Activated CD8-positive, alpha-beta T cell treated with anti-CD3 and anti-CD28 coated beads, Interleukin-2, amount 10 ng/mL, durations not matched to agents 7 days and 5 days (primary cell): ENCODE results near the gene GIGYF2. TPM values are rescaled to one million over a fixed set of nuclear protein-coding genes. Genes with fewer than 3 reads are reported as not detected.

Experiments used
- ATAC-seq: fragments of 150-1000 bp; cut with Tn5 transposase; one replicate; pipeline ENCODE4 v1.10.0; 2021; ENCODE audit warnings: moderate library complexity
- CTCF ChIA-PET: fragments of 350-600 bp; sonication (Branson Sonifier 250); formaldehyde crosslinking; loops from one replicate; lab custom pipeline; 2021; ENCODE audit warnings: antibody characterized with exemption; lab: Charles Lee
- POLR2A ChIA-PET: fragments of 350-600 bp; sonication (Branson Sonifier 250); formaldehyde crosslinking; loops from one replicate; lab custom pipeline; 2021; ENCODE audit warnings: antibody characterized with exemption; lab: Charles Lee
- DNase-seq: peaks from one replicate; pipeline ENCODE4 v3.0.0-alpha.2; 2020
- H3K27ac Mint-ChIP-seq: one replicate; pipeline ENCODE4 v1.8.0; 2021; ENCODE audit warnings: mild to moderate bottlenecking, mixed read lengths
- H3K27me3 Mint-ChIP-seq: one replicate; pipeline ENCODE4 v1.8.0; 2021; ENCODE audit warnings: low read depth, mixed read lengths
- H3K36me3 Mint-ChIP-seq: one replicate; pipeline ENCODE4 v1.8.0; 2021; ENCODE audit warnings: low read depth, mixed read lengths
- H3K4me1 Mint-ChIP-seq: one replicate; pipeline ENCODE4 v1.8.0; 2021; ENCODE audit warnings: low read depth, mixed read lengths
- H3K4me3 Mint-ChIP-seq: one replicate; pipeline ENCODE4 v1.8.0; 2021; ENCODE audit warnings: mild to moderate bottlenecking, mixed read lengths
- H3K9me3 Mint-ChIP-seq: one replicate; pipeline ENCODE4 v1.8.0; 2022; ENCODE audit warnings: mixed read lengths; ENCODE audit not compliant: insufficient read depth
- total RNA-seq, 2 experiments: library from RNA; stranded (reverse); gene quantifications; one replicate each; pipeline ENCODE4 v1.2.3, GENCODE V29; 2021

The GIGYF2 gene
- total RNA-seq, 2 experiments from 2014 or later = 59.3 to 61.7 TPM

DNA sequence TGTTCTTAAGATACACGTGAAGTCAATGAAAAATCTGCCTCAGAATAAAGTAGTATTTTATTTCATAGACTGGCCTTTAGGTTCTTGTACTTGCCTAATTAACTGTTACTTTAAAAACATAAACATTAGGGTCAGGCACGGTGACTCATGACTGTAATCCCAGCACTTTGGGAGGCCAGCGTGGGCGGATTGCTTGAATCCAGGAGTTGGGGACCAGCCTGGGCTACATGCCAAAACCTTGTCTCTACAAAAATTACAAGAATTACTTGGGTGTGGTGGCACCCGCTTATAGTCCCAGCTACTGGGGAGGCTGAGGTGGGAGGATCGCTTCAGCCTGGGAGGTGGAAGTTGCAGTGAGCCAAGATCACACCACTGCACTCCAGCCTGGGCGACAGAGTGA, 157.0 kb downstream of the GIGYF2 start:
- Mint-ChIP-seq H3K4me3 (no peak overlapping the region), H3K4me1 (no peaks in the 10 kb centered on the region), H3K27ac (no peak overlapping the region), H3K27me3 (no peaks in the 10 kb centered on the region), H3K9me3 (no peaks in the 10 kb centered on the region), H3K36me3 (peaks cover 55% of the 10 kb centered on the region)
- ATAC-seq = no peak
- DNase-seq = no peak
- ChIA-PET CTCF (interaction anchor here (1.0 to 4.7 kb wide), 8 partner anchors 12 to 589 kb away, joined by 3 to 33 read pairs (median 4); partner anchors contain the start of gene INPP5D), POLR2A (no interaction called here)

DNA sequence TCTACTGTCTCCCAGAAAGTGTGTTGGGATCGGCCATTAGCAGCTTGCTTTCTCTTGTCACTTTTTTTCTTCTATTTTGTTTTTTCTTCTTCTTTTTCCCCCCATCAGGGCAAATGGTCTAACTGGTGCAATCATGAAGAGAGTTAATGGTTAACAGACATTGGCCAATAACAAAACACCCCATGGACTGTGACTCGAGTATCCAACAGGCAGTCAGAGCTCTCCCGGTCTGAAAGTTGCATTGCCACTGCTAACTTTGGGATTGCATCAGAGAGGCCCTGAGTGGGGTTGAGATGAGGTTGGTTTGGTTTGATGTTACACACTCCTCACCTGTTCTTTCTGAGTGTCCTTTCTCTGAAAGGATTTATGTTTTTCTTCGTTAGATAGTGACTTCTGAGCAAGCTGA, 160.0 kb downstream of the GIGYF2 start:
- ChIA-PET POLR2A (no interaction called here), CTCF (no interaction called here)
- Mint-ChIP-seq H3K4me3 (no peak overlapping the region), H3K27ac (no peak overlapping the region), H3K27me3 (no peaks in the 10 kb centered on the region), H3K36me3 (peaks cover 49% of the 10 kb centered on the region), H3K9me3 (no peaks in the 10 kb centered on the region), H3K4me1 (no peaks in the 10 kb centered on the region)
- no peak for ATAC-seq
- no peak for DNase-seq

DNA sequence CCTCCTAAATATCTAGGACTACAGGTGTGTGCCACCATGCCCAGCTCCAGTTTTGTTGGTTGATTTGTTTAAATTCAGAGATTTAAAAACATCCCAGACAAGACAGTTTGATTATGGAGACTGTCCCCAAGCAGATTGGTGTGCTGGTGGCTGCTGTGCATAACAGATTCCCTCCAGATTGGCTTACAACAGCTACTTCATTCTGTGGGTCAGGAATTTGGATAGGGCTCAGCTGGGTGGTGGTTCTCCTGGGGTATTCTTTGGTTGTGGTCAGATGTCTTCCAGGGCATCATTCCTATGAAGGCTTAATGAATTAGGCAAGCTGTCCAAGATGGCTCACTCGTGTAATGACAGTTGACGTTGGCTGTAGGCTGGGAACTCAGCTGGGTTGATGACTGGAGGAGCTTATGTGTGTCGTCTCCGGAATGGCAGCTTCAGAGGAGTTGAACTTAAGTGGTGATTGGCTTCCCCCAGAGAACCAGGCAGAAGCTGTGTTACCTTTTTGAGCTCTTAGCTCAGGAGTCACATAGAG, 162.3 kb downstream of the GIGYF2 start:
- Mint-ChIP-seq H3K36me3 (peaks cover 42% of the 10 kb centered on the region), H3K27me3 (no peaks in the 10 kb centered on the region), H3K9me3 (no peaks in the 10 kb centered on the region), H3K27ac (no peak overlapping the region), H3K4me1 (no peaks in the 10 kb centered on the region), H3K4me3 (no peak overlapping the region)
- no peak for ATAC-seq
- POLR2A ChIA-PET = no interaction called here
- DNase-seq = no peak
- CTCF ChIA-PET = no interaction called here

DNA sequence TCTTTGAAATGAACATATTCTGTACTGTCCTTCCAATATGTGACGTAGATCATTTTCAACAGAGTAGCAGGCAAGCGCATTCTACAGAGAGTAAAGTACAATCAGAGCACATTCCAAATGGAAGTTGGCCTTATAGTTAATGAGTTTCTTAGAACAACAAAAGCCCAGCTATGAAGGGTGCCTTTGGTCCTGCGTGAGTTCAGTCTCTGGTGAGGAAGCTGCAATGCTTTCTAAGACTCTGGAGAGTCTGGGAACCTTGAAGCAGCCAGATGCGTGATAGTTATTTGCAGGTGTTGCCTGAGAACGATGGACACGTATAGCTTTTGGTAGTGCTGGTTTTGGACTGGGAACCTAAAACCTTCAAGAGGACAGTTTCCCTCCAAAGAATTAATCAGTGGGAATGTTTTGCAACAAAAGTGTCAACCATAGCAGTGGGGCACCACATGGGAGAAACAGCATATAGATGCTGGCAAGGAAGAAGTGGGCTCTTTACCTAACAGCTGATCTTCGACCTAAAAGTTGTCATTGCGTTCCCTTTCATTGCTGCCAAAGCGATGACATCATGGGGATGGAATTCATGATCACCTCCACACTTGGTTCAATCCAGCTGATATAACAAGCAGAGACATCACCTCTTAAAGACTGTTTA, 163.6 kb downstream of the GIGYF2 start:
- Mint-ChIP-seq H3K9me3 (no peaks in the 10 kb centered on the region), H3K27me3 (no peaks in the 10 kb centered on the region), H3K36me3 (peaks cover 40% of the 10 kb centered on the region), H3K27ac (no peak overlapping the region), H3K4me3 (no peak overlapping the region), H3K4me1 (no peaks in the 10 kb centered on the region)
- ChIA-PET CTCF (interaction anchor here (1.3 kb wide), 1 partner anchor 17 kb away, joined by 3 read pairs; no protein-coding TSS in a partner anchor), POLR2A (no interaction called here)
- ATAC-seq (no peak), DNase-seq (no peak)

DNA sequence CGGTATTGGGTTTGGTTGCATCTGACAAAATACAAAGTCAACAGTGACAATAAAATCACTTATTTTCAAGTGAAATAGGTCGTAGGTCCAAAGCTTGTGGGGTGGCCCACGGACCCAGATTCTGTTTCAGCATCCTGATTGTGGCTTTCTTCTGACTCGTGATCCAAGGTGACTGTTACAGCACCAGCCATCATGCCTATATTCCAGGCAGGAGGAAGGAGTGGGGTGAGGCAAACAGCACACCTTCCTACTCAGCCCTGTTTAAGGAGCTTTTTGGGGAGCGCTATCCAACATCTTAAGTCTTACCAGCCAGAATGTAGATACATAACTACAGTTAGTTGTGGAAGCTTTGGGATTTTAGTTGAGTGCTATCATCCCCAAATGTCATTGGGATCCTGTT, 164.2 kb downstream of the GIGYF2 start:
- Mint-ChIP-seq H3K36me3 (peaks cover 38% of the 10 kb centered on the region), H3K4me1 (no peaks in the 10 kb centered on the region), H3K27ac (no peak overlapping the region), H3K27me3 (no peaks in the 10 kb centered on the region), H3K4me3 (no peak overlapping the region), H3K9me3 (no peaks in the 10 kb centered on the region)
- ChIA-PET POLR2A (no interaction called here), CTCF (no interaction called here)
- no peak for DNase-seq
- no peak for ATAC-seq

DNA sequence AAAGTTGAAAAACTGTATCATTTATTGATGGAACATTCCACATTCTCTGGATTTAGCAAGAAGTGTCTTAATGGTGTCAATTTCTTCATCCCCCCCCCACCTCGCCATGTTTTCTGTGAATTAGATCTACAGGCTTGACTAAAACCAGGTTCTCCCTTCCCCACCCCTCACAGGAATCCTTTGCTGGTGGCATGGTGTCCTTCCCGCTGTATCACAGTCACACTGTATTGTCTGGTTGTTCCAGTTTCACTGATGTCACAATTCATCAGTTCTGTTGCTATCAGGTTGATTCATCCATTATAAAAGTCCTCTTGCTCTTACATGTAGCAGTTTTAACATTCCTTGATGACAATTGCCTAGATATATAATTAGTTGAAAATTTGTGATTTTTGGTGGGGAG, 166.9 kb downstream of the GIGYF2 start:
- no peaks in the 10 kb centered on the region for H3K27me3 Mint-ChIP-seq
- ATAC-seq (no peak), DNase-seq (no peak)
- peaks cover 17% of the 10 kb centered on the region for H3K36me3 Mint-ChIP-seq
- ChIA-PET CTCF (no interaction called here), POLR2A (no interaction called here)
- no peak overlapping the region for H3K27ac Mint-ChIP-seq
- no peaks in the 10 kb centered on the region for H3K9me3 Mint-ChIP-seq
- H3K4me3 Mint-ChIP-seq = no peak overlapping the region
- no peaks in the 10 kb centered on the region for H3K4me1 Mint-ChIP-seq

DNA sequence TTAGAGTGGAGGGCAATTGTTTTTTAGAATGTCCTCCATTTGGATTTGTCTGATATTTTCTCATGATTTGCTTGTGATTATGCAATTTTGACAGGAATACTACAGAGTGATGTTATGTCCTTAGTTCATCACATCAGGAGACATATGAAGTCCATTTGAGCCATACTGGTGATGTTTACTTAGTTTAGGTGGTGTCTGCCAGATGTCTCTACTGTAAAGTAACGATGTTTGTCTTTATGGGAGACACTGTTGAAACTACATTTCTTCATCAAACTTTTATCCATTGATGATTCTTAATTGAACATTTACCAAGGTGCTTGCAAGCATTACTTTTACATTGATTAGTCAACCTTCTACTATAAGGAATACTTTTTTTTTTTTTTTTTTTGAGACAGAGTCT, 168.0 kb downstream of the GIGYF2 start:
- POLR2A ChIA-PET = no interaction called here
- DNase-seq (no peak), ATAC-seq (no peak)
- CTCF ChIA-PET = interaction anchor here (1.4 kb wide), 1 partner anchor 11 kb away, joined by 3 read pairs; no protein-coding TSS in a partner anchor
- H3K27ac Mint-ChIP-seq = no peak overlapping the region
- no peaks in the 10 kb centered on the region for H3K27me3 Mint-ChIP-seq
- peaks cover 9% of the 10 kb centered on the region for H3K36me3 Mint-ChIP-seq
- no peak overlapping the region for H3K4me3 Mint-ChIP-seq
- no peaks in the 10 kb centered on the region for H3K4me1 Mint-ChIP-seq
- H3K9me3 Mint-ChIP-seq = no peaks in the 10 kb centered on the region

DNA sequence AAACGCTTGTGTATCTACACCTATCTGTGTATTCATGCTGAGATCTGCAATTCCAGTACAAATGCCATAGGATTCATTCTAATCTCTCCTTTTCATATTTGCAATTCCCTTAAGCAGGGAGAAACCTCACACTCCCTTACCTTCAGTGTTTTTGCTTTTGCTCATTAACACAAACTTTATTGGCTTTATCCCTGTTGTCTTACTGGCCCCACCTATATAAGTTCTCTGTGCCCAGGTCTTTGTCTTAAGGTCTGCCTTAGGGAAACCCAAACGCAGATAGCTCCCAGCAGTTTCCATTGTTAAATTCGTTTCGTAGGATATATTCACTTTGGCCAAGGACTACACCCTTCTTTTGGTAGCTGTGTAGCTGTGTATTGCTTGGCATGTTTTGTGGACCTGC, 169.0 kb downstream of the GIGYF2 start:
- Mint-ChIP-seq H3K36me3 (peaks cover 3% of the 10 kb centered on the region), H3K4me1 (no peaks in the 10 kb centered on the region), H3K27me3 (no peaks in the 10 kb centered on the region), H3K4me3 (no peak overlapping the region), H3K27ac (no peak overlapping the region), H3K9me3 (no peaks in the 10 kb centered on the region)
- ATAC-seq (no peak), DNase-seq (no peak)
- CTCF ChIA-PET = interaction anchor here (1.4 kb wide), 1 partner anchor 12 kb away, joined by 3 read pairs; no protein-coding TSS in a partner anchor
- POLR2A ChIA-PET = no interaction called here

DNA sequence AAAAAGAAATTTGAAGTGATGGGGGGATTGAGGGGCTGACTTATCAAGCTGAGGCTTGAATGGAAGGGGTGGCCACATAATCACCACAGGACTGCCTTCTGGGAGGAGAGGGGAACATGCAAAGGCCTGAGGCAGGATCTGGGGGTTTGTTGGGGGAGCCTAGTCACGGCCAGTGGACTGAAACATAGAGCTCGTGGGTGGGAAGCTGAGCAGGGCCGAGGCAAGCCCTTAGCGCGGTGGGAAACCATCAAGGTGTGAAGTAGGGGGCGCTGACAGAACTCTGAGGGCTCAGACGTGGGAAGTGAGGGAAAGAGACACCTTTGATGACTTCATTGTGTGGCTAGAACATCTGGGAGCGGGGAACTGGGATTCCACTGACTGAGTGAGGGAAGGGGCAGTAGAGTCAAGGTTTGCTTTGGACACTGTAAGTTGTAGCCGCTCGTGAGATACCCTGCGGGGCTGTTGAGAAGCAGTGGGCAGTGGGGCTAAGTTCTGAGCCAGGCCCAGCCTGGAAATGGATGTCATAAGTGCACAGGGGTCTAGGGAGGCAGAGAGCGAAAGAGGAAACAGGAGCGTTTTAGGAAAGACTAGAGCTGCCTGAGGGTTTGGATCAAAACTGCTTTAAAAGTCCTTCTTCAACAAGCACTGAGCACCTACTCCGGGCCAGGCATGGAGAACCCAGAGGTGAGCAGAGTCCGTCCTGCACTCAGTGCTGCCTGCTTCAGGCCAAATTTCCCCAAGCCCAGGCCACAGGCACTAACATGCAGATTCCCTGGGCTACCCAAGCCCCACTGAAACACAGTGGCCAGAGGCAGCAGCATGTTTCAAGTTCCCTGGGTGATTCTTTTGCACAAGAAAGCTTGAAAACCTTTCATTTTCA, 172.2 kb downstream of the GIGYF2 start:
- Mint-ChIP-seq H3K4me1 (no peaks in the 10 kb centered on the region), H3K27ac (no peak overlapping the region), H3K36me3 (no peaks in the 10 kb centered on the region), H3K4me3 (no peak overlapping the region), H3K27me3 (no peaks in the 10 kb centered on the region), H3K9me3 (no peaks in the 10 kb centered on the region)
- DNase-seq = no peak
- ATAC-seq = no peak
- ChIA-PET CTCF (no interaction called here), POLR2A (no interaction called here)

DNA sequence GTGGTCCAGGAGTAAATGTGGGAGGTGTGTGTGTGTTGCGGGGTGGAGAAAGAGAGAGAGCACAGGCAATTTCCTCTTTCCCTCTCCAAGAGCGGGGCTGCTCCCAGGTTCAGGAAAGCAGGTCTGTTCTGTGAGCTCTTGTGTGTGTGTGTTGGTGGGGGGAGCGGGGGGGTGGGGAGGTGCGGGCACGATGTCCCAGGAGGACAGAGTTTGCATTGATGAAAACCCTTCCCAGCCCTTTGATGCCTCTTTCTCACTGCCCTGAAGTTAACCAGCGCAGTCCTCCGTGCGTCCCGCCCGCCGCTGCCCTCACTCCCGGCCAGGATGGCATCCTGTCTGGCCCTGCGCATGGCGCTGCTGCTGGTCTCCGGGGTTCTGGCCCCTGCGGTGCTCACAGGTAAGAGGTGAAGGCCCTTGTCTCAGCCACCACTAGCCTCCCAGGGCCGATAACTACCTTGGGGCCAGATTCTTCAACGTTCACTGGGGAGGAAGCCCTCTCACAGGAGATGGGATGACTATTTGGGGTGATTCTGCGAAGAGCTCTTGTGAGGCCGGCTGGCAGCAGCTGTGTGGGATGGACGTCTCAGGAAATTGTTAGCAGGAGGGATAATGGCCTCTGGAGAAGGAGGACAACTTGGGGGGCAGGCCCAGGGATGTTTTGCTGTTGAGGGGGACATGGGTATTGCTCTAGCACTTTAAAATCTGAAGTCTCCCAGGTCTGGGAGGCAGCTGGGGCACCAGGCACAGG, 173.1 kb downstream of the GIGYF2 start, which contains the start of gene SNORC:
Gene SNORC (plus strand): TSS at position 247 of the 748 bp plus-strand sequence. CDS start 78 bp downstream, at position 325.
- CTCF ChIA-PET = no interaction called here
- DNase-seq = no peak

DNA sequence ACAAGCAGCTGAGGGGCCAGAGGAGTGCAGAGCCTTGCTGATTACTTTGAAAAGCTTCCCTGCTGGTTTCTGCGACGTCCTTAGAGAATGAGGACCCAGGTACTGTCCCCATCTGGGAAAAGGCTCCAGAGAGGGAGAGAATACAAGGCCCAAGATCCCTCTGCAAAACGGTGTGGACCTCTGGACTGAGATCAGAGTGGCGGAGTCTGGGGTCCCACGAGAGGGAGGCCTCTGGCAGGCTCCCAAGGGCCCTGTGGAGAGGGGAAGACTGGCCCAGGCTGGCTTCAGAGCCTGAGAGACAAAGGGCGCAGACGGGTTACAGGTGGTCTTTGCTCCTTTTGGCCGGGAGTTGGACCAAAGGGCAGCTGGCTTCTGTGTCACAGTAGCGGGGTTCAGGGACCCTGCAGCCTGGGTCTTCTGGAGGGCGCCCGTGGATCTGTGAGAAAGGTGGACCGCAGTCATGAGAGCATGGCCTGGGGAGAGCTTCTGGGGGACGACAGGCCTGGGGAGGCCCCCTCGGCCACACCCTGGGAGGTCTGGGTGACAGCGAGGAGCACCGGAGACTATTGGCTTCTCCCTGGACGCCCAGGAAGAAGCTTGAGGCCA, 173.7 kb downstream of the GIGYF2 start:
- Mint-ChIP-seq H3K4me3 (no peak overlapping the region), H3K27ac (no peak overlapping the region), H3K36me3 (no peaks in the 10 kb centered on the region), H3K27me3 (peaks cover 7% of the 10 kb centered on the region), H3K9me3 (no peaks in the 10 kb centered on the region), H3K4me1 (peaks cover 8% of the 10 kb centered on the region)
- DNase-seq (no peak), ATAC-seq (no peak)
- ChIA-PET POLR2A (no interaction called here), CTCF (no interaction called here)

More for the DNA sequence above, 173.1 kb downstream of the GIGYF2 start, which contains the start of gene SNORC:
- POLR2A ChIA-PET = no interaction called here
- peaks cover 2% of the 10 kb centered on the region for H3K4me1 Mint-ChIP-seq
- no peaks in the 10 kb centered on the region for H3K36me3 Mint-ChIP-seq
- ATAC-seq = no peak
- H3K27me3 Mint-ChIP-seq = peaks cover 2% of the 10 kb centered on the region
- H3K4me3 Mint-ChIP-seq = no peak within 1 kb of the TSS
- H3K27ac Mint-ChIP-seq = no peak within 1 kb of the TSS
- no peaks in the 10 kb centered on the region for H3K9me3 Mint-ChIP-seq
